Glomerular visceral epithelial cell (primary cell): ENCODE results near the gene INPP5D.
A peak's percentile ranks its signal among the peaks of the same experiment; 100 is the strongest.
"Not testable (repeated sequence)": the region's sequence is repeated elsewhere in the genome, so short reads cannot be mapped to it uniquely, and the experiment has no call there.

ENCODE experiments used
- DNase-seq: peaks from one replicate; pipeline ENCODE4 v3.0.0-alpha.2; 2016; ENCODE audit errors: extremely low spot score

INPP5D gene

DNA sequence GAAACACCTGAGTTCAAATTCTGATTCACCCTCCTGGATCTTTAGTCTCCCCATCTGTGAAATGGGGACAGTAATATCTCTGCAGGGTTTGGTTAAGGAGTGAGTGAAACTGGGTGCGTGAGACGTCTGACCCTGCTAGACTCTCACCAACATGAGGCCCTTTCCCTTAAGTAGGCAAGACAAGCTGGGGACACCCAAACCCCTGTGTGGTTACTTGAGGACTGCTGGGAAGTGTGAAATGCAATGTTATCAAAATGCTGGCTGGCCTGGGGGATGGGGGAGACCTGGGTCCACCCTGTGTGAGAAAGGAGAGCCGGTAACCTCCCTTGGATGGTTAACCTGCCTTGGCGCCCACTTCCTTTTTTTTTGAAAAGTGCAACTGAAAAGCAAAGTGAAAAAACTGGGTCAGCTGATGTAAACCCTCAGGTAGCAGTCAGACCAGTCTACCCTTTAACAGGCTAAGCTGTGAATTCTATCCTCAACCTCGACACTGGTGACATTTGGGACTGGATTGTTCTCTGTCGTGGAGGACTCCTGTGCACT lies 82.3 kb downstream of the INPP5D start:
- no peak for DNase-seq

- DNase-seq, result no peak
Measured at GRCh38 chr2:233143700-233144331, 83.7 kb downstream of the INPP5D start.

- no peak for DNase-seq
Measured at GRCh38 chr2:233145726-233146125, 85.6 kb downstream of the INPP5D start.

DNA sequence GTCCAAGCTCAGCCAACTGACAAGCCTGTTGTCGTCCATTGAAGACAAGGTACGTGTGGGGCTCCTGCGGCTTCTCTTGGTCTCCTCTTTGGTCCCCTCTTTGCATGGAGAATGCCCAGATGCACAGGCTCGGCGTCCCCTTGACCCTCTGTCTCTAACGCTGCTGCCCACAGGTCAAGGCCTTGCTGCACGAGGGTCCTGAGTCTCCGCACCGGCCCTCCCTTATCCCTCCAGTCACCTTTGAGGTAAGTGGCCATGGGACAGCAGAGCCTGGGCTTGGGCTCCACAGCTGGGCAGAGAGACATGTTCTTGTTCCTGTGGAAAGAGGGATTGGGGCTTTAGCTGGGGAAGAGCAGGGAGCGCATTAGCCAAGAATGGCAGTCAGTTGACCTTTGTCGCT lies 86.1 kb downstream of the INPP5D start:
- DNase-seq, result no peak

DNA sequence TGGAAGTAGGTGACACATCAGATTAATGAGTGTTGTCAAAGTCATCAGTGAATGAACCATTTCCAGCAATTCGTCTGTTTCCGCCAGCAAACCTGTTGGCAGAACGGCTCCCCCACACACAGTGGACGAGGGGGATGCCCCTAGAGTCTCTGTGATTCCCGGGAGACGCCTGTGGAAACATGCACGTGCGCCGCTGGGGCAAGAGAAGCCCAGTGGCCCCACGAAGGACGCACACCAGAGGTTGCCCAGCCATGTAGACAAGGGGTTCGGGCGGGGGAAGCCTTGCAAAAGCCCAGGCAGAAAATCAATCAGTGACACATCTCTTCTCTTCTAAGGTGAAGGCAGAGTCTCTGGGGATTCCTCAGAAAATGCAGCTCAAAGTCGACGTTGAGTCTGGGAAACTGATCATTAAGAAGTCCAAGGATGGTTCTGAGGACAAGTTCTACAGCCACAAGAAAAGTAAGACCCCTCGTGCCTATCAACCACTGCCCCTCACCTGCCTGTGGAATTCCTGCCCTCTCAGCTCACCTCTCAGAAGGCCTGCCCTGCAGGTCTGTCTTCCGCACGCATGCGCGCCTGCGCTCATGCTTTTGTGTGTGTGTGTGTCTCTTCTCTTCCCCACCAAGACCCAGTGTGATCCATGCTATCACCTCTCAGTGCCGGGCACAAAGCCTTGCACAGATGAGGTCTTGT lies 87.1 kb downstream of the INPP5D start:
- DNase-seq, result no peak

GRCh38 chr2:233147829-233148167 lies 87.7 kb downstream of the INPP5D start:
- DNase-seq, result no peak

DNA sequence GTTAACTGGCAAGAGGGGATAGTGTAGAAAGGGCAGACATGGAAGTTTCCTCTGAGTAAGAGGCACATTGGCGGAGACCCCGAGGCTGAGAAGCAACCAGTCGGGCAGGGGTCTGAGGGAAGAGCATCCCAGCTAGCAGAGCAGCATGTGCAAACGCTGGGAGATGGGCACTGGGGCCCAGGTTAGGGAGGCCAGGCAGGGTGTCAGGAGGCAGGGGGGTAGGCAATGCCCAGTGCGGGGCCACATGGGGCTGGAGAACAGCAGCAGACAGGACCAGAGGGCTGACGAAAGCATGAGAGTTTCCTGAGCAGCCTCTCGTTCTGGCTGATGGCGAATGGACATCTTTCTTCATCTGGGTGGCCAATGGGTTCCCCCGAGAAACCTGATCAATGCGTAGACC lies 88.2 kb downstream of the INPP5D start:
- DNase-seq, result no peak

DNA sequence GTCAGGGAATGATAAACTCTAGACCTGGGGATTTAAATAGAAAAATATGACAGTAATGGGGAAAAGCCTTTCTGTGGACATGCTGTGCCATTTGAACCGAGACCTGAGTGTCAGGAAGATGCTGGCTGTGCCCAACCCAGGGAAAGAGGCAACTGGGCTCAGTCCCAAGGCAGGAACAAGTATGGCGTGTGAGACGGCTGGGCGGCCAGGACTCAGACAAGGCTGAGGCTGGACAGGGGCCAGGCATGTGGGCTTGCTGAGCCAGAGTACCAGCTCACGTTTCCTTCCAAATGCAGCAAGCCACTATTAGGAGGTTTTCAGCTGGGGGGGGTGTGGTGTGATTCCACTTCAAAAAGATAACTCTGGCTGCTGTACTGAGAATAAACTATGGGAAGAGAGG lies 92.4 kb downstream of the INPP5D start:
- DNase-seq, result no peak

- no peak for DNase-seq
Measured at GRCh38 chr2:233153146-233153798, 93.1 kb downstream of the INPP5D start.

GRCh38 chr2:233156001-233156400 lies 95.9 kb downstream of the INPP5D start:
- DNase-seq, result no peak

DNA sequence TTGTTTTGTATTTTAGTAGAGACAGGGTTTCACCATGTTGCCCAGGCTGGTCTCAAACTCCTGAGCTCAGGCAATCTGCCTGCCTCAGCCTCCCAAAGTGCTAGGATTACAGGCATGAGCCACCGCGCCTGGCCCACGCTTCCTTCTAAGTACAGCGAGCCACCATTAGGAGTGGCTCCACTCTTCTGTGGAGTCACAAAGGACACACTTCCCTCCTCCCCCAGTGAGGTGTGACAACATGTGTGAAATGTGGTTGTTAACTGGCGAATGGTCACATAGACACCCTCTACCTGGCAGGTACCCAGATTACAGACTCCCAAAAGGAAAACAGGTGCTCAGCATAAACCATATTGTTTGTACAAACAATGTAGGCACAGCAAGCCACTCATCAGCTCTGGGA lies 96.3 kb downstream of the INPP5D start:
- not testable (repeated sequence) for DNase-seq

DNA sequence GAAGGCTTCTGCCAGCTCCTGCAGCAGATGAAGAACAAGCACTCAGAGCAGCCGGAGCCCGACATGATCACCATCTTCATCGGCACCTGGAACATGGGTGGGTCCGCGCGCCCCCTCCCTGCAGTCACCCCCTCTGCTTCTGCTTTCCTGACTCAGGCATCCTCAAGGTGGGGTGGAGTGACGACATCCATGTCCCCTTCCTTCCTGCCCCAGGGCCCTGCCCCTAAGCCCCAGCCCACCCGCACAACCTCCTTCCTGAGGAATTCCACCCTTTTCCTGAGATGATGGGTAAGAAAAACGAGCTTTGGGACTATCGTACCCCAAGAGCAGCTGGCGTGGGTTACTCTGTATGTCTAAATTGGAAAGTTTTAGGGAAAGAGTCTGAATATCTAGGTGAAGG lies 101.6 kb downstream of the INPP5D start:
- DNase-seq, result no peak

DNA sequence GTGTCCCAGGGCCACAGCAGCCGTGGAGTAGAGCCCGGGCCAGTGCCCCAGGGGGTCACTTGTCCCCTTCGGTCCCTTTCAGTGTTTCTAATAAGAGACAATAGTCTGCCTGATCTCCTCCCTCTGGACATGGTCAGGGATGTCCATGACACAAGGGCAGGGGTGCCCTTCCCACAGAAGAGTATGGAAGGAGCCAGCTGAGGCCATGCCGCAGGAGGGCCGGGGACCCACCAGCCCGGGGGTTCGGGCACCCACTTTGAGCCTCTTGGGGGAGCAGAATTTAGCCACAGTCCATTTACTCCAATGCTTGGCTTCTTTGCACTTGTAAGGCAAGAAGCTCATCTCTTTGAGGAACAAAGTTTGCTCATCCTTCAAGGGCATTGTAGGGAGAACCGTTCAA lies 102.6 kb downstream of the INPP5D start:
- no peak for DNase-seq

- no peak for DNase-seq
Measured at GRCh38 chr2:233163486-233164103, 103.5 kb downstream of the INPP5D start.

- DNase-seq, result no peak
Measured at GRCh38 chr2:233164128-233164635, 104.0 kb downstream of the INPP5D start.

GRCh38 chr2:233164967-233165366 lies 104.8 kb downstream of the INPP5D start:
- DNase-seq, result no peak

GRCh38 chr2:233165543-233165894 lies 105.4 kb downstream of the INPP5D start:
- no peak for DNase-seq

GRCh38 chr2:233165895-233166661 lies 105.9 kb downstream of the INPP5D start:
- peak; percentile 79 for DNase-seq

GRCh38 chr2:233168445-233168844 lies 108.3 kb downstream of the INPP5D start:
- DNase-seq, result no peak

DNA sequence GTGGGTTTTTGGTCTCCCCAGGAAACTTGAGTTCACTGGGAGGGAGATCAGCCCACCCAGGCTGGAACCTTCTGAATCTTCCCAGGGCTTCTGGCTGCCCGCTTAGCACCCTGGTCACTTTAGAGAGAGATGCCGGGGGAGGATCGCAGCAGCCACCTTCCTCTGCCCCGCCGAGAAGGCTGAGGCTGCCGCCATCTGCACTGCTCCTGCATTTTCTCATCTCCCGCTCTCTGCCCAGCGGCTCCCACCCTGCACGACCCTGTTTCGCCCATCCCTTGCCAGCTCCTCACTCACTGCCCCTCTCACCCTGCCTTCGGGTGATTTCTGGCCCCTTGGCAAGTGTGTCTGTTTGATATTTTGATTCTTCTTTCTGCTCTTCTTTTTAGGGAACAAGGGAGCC lies 108.8 kb downstream of the INPP5D start:
- no peak for DNase-seq

GRCh38 chr2:233171344-233171743 lies 111.2 kb downstream of the INPP5D start:
- DNase-seq, result no peak

DNA sequence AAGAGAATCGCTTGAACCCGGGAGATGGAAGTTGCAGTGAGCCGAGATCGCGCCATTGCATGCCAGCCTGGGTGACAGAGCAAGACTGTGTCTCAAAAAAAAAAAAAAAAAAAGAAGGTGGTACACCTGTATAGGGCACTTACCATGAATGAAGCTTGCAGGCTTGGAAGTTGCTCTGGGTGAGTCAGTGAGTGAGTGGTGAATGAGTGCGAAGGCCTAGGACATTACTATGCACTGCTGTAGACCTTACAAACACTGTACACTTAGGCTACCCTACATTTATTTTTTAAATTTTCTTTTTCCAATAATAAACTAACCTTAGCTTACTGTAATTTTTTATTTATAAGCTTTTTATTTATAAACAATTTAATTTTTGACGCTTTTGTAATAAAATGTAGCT lies 113.0 kb downstream of the INPP5D start:
- DNase-seq, result no peak
